HG02798 (cell line): ENCODE results near the gene KASH5.
A peak's percentile ranks its signal among the peaks of the same experiment; 100 is the strongest.
"Not testable (repeated sequence)": the region's sequence is repeated elsewhere in the genome, so short reads cannot be mapped to it uniquely, and the experiment has no call there.

ENCODE experiments used
- ATAC-seq: cut with Tn5 transposase; IDR thresholded peaks from one replicate; pipeline ENCODE4 v1.9.1; 2021; ENCODE audit warnings: mild to moderate bottlenecking; ENCODE audit not compliant: unreplicated experiment, poor library complexity

Gene KASH5

DNA sequence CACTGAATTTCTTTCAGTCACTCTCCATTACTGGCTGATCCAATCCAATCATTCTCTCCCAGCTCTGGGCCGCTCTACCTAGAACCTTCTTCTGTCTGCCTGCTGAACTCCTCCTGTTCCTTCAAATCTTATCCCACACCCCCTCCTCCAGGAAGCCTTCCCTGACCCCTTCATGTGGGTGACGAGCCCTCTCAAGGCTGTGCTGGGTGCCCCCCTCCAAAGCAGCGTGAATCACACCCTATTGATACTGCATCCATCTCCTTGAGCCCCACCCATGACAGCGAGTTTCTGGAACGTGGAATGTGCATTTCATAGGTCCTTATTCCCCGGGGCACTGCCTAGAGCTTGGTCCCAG is 60.4 kb downstream of the KASH5 start:
- no peak for ATAC-seq

DNA sequence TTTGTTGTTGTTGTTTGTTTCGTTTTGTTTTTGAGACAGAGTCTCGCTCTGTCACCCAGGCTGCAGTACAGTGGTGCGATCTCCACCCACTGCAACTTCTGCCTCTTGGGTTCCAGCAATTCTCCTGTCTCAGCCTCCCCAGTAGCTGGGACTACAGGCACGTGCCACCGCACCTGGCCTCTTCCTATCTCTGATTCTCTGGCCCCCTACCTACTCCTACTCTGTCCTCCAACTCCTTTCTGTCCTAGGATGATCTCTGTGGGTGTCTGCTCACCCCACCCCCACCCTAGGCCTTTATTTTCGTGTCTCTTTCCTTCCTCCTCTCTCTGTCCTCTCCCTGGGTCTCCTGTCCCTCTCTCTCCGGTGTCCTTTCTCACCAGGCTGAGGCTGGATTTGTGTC is 62.4 kb downstream of the KASH5 start:
- no peak for ATAC-seq

DNA sequence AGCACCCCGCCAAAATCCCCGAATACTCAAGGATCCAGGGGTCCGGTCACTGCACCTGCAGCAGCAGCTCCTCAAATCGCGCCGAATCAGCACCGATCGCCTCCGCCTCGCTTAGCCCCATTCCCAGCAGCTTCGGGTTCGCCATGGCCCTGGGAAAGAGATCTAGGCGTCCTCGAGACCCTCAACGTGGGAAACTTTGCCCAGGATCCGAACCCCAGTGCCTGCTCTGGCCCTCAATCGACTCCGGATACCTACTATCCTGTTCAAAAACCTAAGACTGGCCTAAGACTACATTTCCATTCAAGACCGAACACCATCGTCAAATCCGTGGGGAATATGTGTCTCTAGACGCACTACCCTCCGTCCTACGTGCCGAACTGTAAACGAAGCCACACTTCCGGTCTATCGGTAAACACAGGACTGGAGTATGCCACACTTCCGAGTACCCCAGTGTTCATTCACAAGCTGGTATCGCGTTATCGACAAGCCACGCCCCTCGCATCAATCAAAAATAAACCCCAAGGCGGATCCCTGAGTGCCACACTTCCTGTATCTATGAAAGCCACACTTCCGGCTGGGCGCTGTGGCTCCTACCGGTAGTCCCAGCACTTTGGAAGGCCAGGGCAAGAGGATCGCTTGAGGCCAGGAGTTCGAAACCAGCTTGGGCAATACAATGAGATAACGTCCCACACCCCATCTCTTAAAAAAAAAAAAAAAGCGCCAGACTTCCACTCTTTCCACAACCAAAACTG is 63.6 kb downstream of the KASH5 start, which contains the start of gene PIH1D1:
PIH1D1 (minus strand) TSS at position 385 of the 752 bp plus-strand sequence; CDS start at position 145, 240 bp downstream.
- peak; percentile 65 for ATAC-seq

DNA sequence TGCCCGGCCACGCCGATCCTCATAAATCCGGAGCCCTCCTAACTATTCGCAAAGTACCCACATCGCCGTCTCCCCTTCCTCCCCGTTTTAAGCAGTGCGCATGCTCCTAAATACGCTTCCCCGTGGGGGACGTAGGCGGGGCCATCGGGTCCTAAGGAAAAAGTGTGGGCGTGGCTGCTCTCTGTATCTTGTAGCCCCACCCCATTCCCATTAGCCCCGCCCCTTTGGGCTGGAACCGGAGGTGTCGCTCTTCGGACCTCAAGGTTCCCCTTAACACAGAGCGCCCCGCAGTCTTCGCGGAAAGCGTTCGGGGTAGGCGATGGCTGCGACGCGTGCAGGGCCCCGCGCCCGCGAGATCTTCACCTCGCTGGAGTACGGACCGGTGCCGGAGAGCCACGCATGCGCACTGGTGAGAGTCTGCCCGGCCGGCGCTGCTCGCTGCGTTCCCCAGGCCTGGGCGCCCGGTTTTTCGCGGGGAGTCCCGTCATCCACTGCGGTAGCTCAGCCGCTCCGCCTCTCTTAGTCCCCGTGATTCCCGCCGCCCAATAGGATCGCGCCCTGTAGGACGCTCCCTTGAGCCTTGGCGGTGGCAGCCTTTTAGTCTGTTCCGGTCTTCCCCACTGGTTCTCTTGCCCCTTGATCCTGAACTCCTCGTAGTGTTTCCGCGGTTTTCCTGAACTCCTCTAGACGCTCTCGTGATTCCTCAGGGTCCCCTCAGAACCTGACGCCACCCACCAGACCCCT is 65.1 kb downstream of the KASH5 start, which contains the start of gene ALDH16A1:
ALDH16A1 (plus strand) TSS at position 213 of the 744 bp plus-strand sequence; CDS start at position 320, 107 bp downstream.
- peak; percentile 83 for ATAC-seq

DNA sequence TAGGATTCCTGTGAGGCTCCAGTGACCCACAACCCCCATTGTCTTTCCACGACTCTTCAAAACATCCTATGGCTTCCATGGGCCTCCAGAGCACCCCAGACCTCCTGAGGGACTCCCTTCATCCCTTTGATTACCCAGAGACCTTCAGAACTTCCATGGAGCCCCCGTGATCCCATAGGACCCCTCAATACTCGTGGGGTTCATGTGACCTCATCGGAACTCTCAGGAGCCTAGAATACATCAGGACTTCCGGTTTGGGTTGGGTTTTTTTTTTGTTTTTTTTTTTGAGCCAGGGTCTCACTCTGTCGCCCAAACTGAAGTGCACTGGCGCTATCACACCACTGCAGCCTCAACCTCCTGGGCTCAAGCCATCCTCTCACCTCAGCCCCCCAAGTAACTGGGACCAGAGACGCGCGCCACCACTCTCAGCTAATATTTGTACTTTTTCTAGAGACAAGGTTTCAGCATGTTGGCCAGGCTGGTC is 65.8 kb downstream of the KASH5 start:
- no peak for ATAC-seq

DNA sequence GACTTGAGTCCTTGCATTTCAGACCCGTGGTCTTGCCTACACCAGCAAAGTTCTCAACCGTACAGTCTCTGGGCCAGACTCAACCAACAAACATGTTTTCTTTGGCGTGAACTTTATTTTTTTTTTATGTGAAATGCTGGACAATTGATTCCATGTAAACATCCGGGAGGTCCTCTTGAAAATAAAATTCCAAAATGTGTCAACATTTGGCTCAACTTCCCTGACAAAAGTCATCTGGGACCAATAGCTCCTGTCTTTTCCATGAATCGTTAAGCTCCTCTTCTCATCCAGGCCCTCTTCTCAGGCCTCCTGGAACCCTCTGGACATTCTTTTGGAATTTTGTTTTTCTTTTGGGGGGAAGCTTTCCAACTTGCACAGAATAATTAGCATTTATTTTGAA is 67.7 kb downstream of the KASH5 start:
- ATAC-seq, result no peak

DNA sequence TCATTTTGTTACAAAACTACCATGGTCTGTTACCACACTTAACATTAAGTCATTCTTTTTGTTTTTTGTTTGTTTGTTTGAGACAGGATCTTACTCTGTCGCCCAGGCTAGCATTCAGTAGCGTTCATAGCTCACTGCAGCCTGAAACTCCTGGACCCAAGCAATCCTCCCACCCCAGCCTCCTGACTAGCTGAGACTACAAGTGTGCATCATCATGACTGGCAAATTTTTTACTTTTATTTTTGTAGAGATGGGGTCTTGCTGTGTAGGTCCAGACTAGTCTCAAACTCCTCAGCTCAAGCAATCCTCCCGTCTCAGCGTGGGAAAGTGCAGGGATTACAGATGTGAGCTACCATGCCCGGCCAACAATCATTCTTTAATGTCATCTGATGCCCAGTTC is 68.3 kb downstream of the KASH5 start:
- ATAC-seq, result no peak

DNA sequence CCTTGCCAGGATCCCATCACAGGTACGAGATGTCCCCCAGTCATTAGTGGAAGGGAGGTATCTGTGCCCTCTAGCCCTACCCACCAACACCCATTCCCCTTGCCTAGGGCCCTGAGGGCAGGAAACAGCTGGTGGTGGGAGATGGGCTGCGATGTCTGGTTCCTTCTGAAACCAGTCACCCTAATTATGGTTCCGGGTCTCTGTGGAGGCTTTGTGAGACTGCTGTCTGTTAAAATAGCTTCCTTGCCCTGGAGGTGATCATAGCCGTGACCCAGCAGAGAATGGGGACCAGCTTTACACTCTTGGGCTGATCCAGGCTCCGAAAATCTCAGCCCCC is 70.5 kb downstream of the KASH5 start:
- no peak for ATAC-seq

DNA sequence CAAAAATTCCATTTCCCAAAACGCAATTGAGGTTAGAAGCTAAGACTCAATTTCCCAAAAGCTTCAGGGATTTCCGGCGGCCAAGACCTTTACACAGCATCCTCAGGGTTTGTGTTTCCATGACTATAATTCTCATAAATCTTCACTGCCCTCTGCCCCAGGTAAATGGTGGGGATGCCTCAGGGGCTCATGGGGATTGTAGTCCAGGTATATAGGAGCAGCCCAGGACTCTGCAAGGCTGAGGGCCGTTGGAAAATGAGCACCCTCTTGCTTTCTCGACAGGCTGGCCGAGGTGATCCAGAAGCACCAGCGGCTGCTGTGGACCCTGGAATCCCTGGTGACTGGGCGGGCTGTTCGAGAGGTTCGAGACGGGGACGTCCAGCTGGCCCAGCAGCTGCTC is 71.3 kb downstream of the KASH5 start:
- ATAC-seq, result no peak

DNA sequence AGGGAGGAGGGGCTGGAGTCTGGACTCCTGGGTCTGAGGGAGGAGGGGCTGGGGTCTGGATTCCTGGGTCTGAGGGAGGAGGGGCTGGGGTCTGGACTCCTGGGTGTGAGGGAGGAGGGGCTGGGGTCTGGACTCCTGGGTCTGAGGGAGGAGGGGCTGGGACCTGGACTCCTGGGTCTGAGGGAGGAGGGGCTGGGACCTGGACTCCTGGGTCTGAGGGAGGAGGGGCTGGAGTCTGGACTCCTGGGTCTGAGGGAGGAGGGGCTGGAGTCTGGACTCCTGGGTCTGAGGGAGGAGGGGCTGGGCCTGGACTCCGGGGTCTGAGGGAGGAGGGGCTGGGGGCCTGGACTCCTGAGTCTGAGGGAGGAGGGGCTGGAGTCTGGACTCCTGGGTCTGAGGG is 73.1 kb downstream of the KASH5 start:
- ATAC-seq, result not testable (repeated sequence)

DNA sequence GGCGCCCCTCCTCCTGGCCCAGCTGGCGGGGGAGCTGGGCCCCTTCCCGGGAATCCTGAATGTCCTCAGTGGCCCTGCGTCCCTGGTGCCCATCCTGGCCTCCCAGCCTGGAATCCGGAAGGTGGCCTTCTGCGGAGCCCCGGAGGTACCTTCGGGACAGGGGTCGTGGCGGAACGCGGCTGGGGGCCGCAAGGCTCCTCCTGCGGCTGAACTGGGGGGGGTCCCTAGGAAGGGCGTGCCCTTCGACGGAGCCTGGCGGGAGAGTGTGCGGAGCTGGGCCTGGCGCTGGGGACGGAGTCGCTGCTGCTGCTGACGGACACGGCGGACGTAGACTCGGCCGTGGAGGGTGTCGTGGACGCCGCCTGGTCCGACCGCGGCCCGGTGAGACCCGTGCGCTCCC is 73.6 kb downstream of the KASH5 start:
- ATAC-seq, result no peak

DNA sequence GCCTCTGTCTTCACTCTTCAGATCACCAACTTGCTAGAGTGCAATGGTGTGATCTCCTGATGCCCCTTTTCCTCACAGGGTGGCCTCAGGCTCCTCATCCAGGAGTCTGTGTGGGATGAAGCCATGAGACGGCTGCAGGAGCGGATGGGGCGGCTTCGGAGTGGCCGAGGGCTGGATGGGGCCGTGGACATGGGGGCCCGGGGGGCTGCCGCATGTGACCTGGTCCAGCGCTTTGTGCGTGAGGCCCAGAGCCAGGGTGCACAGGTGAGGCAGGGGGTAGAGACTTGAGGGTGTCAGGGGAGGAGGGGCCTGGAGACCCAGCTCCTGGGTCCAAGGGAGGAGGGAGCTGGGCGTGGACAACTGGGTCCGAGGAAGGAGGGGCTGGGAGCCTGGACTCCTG is 74.4 kb downstream of the KASH5 start:
- no peak for ATAC-seq

DNA sequence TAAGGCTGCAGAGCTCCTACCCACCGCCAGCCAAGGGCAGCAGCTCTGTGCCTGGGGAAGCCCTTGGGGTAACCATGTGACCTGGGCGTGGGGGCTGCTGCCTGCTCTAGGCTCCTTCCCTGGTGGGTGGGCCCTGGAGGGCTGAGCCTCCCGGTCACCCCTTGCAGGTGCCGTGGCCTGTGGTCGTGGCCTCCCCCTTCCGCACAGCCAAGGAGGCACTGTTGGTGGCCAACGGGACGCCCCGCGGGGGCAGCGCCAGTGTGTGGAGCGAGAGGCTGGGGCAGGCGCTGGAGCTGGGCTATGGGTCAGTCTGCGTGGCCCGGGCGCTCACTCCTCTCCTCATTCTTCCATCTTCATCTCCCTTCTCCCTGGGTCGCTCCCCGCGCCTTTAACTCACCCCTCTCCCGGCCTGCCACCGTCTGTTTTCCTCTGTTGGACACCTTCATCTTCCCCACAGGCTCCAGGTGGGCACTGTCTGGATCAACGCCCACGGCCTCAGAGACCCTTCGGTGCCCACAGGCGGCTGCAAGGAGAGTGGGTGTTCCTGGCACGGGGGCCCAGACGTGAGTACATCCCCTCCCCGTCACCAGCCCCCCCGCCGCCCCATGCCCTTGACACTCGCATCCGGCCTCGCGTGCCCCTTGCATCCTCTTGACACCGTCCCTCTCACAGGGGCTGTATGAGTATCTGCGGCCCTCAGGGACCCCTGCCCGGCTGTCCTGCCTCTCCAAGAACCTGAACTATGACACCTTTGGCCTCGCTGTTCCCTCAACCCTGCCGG is 76.1 kb downstream of the KASH5 start:
- ATAC-seq, result no peak

DNA sequence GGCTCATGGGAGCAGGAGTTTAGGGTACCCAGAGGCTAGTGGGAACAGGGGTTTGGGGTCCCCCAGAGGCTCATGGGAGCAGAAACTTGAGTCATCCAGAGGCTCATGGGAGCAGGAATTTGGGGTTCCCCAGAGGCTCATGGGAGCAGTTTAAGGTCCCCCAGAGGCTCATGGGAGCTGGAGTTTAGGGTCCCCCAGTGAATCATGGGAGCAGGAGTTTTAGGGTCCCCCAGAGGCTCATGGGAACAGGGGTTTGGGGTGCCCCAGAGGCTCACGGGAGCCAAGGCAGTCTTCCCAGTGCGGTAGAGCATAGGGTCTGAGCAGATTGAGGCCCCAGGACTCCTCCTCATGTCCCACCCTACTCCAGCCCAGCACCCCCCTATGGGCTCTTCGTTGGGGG is 77.3 kb downstream of the KASH5 start:
- no peak for ATAC-seq
